ENCODE results near the gene CMPK2.

The CMPK2 gene

DNA sequence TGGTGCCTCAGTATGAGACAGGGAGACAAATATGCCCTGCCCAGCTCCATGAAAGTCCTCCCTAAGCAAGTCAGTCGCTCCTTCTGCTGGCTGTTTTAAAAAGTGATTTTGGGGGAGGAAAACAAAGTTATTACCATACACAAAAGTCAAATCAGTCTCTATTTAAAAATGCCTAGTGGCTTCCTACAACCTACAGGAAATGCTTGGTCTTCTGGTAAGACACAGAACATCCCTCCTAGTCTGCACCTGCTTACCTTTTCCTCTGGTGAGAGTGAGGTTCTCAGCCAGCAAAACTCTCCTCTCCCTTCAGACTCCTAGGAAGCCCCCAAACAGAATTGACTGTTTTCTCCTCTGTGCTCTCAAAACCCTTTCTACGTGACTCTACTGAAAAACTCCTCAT is 13.5 kb downstream of the CMPK2 start:
- Histone ChIP-seq H2BK12ac (ENCODE audit: low read length in 2 of 2) (no peak overlapping the region), H2AK5ac (ENCODE audit: low read length, severe bottlenecking) (no peak overlapping the region), H3K36me3 (ENCODE audit: control insufficient read depth in 1 of 2, insufficient read depth in 2 of 2, low read depth in 1 of 2, low read length in 2 of 2) (peaks cover 0 to 35% of the 10 kb centered on the region in 2 experiments), H3K18ac (ENCODE audit: low read depth in 1 of 2, low read length in 2 of 2) (no peak overlapping the region), H2BK15ac (ENCODE audit: low read depth, poor library complexity, severe bottlenecking) (no peak overlapping the region), H2BK5ac (ENCODE audit: low read depth, low read length, poor library complexity, severe bottlenecking) (no peak overlapping the region), H3K9me3 (ENCODE audit: control insufficient read depth, low read length) (peaks cover 3% of the 10 kb centered on the region), H3K27me3 (ENCODE audit: control insufficient read depth in 1 of 2, insufficient read depth in 1 of 2, low read length in 2 of 2) (no peaks in the 10 kb centered on the region), H3K4me3 (ENCODE audit: insufficient read depth in 1 of 2, low read depth in 1 of 2, low read length in 2 of 2) (no peak overlapping the region), H3K27ac (ENCODE audit: low read length, poor library complexity, severe bottlenecking) (no peak overlapping the region), H3K4ac (ENCODE audit: low read depth in 1 of 2, low read length in 2 of 2) (no peak overlapping the region), H3K4me2 (ENCODE audit: low read length, poor library complexity, severe bottlenecking) (no peak overlapping the region), H4K8ac (ENCODE audit: low read length) (no peak overlapping the region), H4K91ac (ENCODE audit: low read length) (no peak overlapping the region), H3K23ac (ENCODE audit: low read length in 2 of 2) (no peak overlapping the region), H3K79me1 (replicated peaks; ENCODE audit: low read length, poor library complexity, severe bottlenecking) (no peaks in the 10 kb centered on the region), H3K9ac (ENCODE audit: low read length) (no peak overlapping the region), H2AFZ (ENCODE audit: low read depth, low read length) (no peak overlapping the region), H2BK120ac (ENCODE audit: low read depth, low read length) (no peak overlapping the region), H3K4me1 (ENCODE audit: control insufficient read depth, insufficient read depth, low read depth, low read length) (no peaks in the 10 kb centered on the region), H3K14ac (ENCODE audit: low read length in 2 of 2) (no peak overlapping the region)
- WGBS, result no CpG with 5 or more reads among the region's 2 CpGs
- DNase-seq, result no peak

DNA sequence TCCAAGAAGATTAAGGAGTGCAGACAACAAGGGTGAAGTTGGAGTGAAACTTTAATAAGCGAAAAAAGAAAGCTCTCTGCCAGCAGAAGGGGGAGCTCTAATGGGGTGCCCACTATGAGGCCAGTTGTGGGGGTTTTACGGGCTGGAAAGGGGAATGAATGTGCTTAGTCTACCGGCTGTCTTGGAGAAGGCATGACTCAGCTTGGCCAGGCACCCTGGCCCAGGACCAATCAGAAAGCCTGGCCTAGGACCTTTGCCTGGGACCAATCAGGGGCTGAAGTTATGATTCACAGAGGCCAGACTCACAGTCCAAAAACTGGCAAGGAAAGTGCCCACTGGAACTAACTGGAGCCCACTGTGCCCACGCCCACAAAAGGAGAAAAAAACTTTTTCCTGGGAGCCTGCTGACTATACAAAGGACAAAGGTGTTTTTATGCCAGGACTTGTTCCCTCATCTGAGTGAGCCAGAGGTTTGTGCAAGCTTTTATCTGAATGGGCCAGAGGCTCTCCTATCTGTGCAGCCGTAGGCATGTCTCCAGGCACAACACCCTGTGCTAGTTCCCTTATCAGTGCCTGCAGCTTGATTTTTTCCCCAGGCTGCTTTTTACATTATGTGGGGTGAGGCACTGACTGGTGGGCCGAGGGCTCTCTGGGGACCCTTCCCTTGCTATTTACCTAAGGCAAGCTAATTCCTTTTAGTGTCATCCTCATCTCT is 18.6 kb downstream of the CMPK2 start:
- H3K27ac ChIP-seq (ENCODE audit: low read length, poor library complexity, severe bottlenecking), result no peak overlapping the region
- H3K18ac ChIP-seq (ENCODE audit: low read depth in 1 of 2, low read length in 2 of 2), result no peak overlapping the region
- H3K9ac ChIP-seq (ENCODE audit: low read length), result no peak overlapping the region
- no peak overlapping the region for H2BK15ac ChIP-seq (ENCODE audit: low read depth, poor library complexity, severe bottlenecking)
- no peaks in the 10 kb centered on the region for H3K79me1 ChIP-seq (replicated peaks; ENCODE audit: low read length, poor library complexity, severe bottlenecking)
- H2BK5ac ChIP-seq (ENCODE audit: low read depth, low read length, poor library complexity, severe bottlenecking), result no peak overlapping the region
- no peak overlapping the region for H2AK5ac ChIP-seq (ENCODE audit: low read length, severe bottlenecking)
- no peaks in the 10 kb centered on the region for H3K4me1 ChIP-seq (ENCODE audit: control insufficient read depth, insufficient read depth, low read depth, low read length)
- H3K36me3 ChIP-seq (ENCODE audit: control insufficient read depth in 1 of 2, insufficient read depth in 2 of 2, low read depth in 1 of 2, low read length in 2 of 2), result peaks cover 0 to 29% of the 10 kb centered on the region in 2 experiments
- H4K8ac ChIP-seq (ENCODE audit: low read length), result no peak overlapping the region
- no peaks in the 10 kb centered on the region for H3K27me3 ChIP-seq (ENCODE audit: control insufficient read depth in 1 of 2, insufficient read depth in 1 of 2, low read length in 2 of 2)
- H2AFZ ChIP-seq (ENCODE audit: low read depth, low read length), result no peak overlapping the region
- no peak overlapping the region for H4K91ac ChIP-seq (ENCODE audit: low read length)
- no peak for DNase-seq
- WGBS, result 81% methylated on average over 4 of the region's 6 CpGs
- H2BK120ac ChIP-seq (ENCODE audit: low read depth, low read length), result no peak overlapping the region
- no peak overlapping the region for H3K4me3 ChIP-seq (ENCODE audit: insufficient read depth in 1 of 2, low read depth in 1 of 2, low read length in 2 of 2)
- no peak overlapping the region for H3K23ac ChIP-seq (ENCODE audit: low read length in 2 of 2)
- no peak overlapping the region for H3K4me2 ChIP-seq (ENCODE audit: low read length, poor library complexity, severe bottlenecking)
- no peak overlapping the region for H3K4ac ChIP-seq (ENCODE audit: low read depth in 1 of 2, low read length in 2 of 2)
- peaks cover 50% of the 10 kb centered on the region for H3K9me3 ChIP-seq (ENCODE audit: control insufficient read depth, low read length)
- H3K14ac ChIP-seq (ENCODE audit: low read length in 2 of 2), result no peak overlapping the region
- no peak overlapping the region for H2BK12ac ChIP-seq (ENCODE audit: low read length in 2 of 2)

DNA sequence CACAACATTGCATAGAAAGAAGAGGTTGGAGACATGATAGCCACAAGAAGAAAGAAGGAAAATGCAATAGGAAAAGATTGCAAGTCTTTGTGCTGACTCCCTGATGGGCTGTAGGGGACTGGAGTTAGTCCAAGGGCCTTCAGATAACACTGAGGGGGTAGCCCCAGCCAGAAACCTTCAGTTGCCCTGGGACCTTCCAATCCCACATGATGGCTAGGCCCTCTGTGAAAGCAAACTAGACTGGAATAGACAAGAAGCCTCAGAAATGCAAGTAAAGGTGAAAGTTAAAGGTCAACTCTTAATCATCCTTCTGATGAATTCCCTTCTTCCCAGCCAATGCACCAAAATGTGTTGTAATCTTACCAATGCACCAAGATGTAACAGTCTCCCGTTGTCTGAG is 19.2 kb downstream of the CMPK2 start:
- no peak overlapping the region for H2BK12ac ChIP-seq (ENCODE audit: low read length in 2 of 2)
- no peak overlapping the region for H2BK15ac ChIP-seq (ENCODE audit: low read depth, poor library complexity, severe bottlenecking)
- H3K23ac ChIP-seq (ENCODE audit: low read length in 2 of 2), result no peak overlapping the region
- H2AK5ac ChIP-seq (ENCODE audit: low read length, severe bottlenecking), result no peak overlapping the region
- H2BK120ac ChIP-seq (ENCODE audit: low read depth, low read length), result no peak overlapping the region
- no peak overlapping the region for H4K91ac ChIP-seq (ENCODE audit: low read length)
- no peak overlapping the region for H2AFZ ChIP-seq (ENCODE audit: low read depth, low read length)
- H3K9ac ChIP-seq (ENCODE audit: low read length), result no peak overlapping the region
- H3K14ac ChIP-seq (ENCODE audit: low read length in 2 of 2), result no peak overlapping the region
- H3K27ac ChIP-seq (ENCODE audit: low read length, poor library complexity, severe bottlenecking), result no peak overlapping the region
- peaks cover 0 to 29% of the 10 kb centered on the region in 2 experiments for H3K36me3 ChIP-seq (ENCODE audit: control insufficient read depth in 1 of 2, insufficient read depth in 2 of 2, low read depth in 1 of 2, low read length in 2 of 2)
- no peak overlapping the region for H3K18ac ChIP-seq (ENCODE audit: low read depth in 1 of 2, low read length in 2 of 2)
- WGBS, result 82% methylated on average over 1 of the region's 1 CpG
- H3K4ac ChIP-seq (ENCODE audit: low read depth in 1 of 2, low read length in 2 of 2), result no peak overlapping the region
- no peak for DNase-seq
- no peak overlapping the region for H3K4me3 ChIP-seq (ENCODE audit: insufficient read depth in 1 of 2, low read depth in 1 of 2, low read length in 2 of 2)
- H3K4me2 ChIP-seq (ENCODE audit: low read length, poor library complexity, severe bottlenecking), result no peak overlapping the region
- H3K9me3 ChIP-seq (ENCODE audit: control insufficient read depth, low read length), result peaks cover 54% of the 10 kb centered on the region
- no peaks in the 10 kb centered on the region for H3K79me1 ChIP-seq (replicated peaks; ENCODE audit: low read length, poor library complexity, severe bottlenecking)
- no peak overlapping the region for H2BK5ac ChIP-seq (ENCODE audit: low read depth, low read length, poor library complexity, severe bottlenecking)
- no peaks in the 10 kb centered on the region for H3K27me3 ChIP-seq (ENCODE audit: control insufficient read depth in 1 of 2, insufficient read depth in 1 of 2, low read length in 2 of 2)
- no peak overlapping the region for H4K8ac ChIP-seq (ENCODE audit: low read length)
- no peaks in the 10 kb centered on the region for H3K4me1 ChIP-seq (ENCODE audit: control insufficient read depth, insufficient read depth, low read depth, low read length)

DNA sequence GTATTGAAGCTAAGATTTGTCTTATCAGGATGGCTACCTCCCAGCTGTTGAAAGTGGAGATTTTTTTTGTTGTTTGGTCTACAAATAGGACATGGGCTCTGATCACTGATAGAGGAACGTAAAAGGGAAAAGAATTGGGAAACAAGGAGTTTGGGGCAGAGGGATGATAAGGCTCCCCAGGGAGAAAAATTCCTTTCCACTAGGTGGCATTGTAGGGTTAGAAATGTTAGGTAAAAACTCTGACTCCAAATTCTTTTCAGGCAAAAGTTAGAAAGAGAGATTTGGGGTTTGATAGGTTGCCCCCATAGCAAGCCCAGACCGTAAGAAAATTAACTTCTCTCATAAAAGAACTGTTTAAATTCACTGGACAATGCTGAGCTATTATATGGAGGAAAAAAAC is 19.8 kb downstream of the CMPK2 start:
- no peak for DNase-seq
- no peak overlapping the region for H2BK5ac ChIP-seq (ENCODE audit: low read depth, low read length, poor library complexity, severe bottlenecking)
- no peak overlapping the region for H2AK5ac ChIP-seq (ENCODE audit: low read length, severe bottlenecking)
- no peaks in the 10 kb centered on the region for H3K79me1 ChIP-seq (replicated peaks; ENCODE audit: low read length, poor library complexity, severe bottlenecking)
- peaks cover 55% of the 10 kb centered on the region for H3K9me3 ChIP-seq (ENCODE audit: control insufficient read depth, low read length)
- no peak overlapping the region for H3K27ac ChIP-seq (ENCODE audit: low read length, poor library complexity, severe bottlenecking)
- H3K23ac ChIP-seq (ENCODE audit: low read length in 2 of 2), result no peak overlapping the region
- no peak overlapping the region for H3K4me2 ChIP-seq (ENCODE audit: low read length, poor library complexity, severe bottlenecking)
- no peak overlapping the region for H4K91ac ChIP-seq (ENCODE audit: low read length)
- peak overlapping the region in 1 of 2 experiments; percentile 28 for H3K4me3 ChIP-seq (ENCODE audit: insufficient read depth in 1 of 2, low read depth in 1 of 2, low read length in 2 of 2)
- no peak overlapping the region for H2BK120ac ChIP-seq (ENCODE audit: low read depth, low read length)
- H2AFZ ChIP-seq (ENCODE audit: low read depth, low read length), result no peak overlapping the region
- no peak overlapping the region for H3K18ac ChIP-seq (ENCODE audit: low read depth in 1 of 2, low read length in 2 of 2)
- no peak overlapping the region for H3K14ac ChIP-seq (ENCODE audit: low read length in 2 of 2)
- H3K27me3 ChIP-seq (ENCODE audit: control insufficient read depth in 1 of 2, insufficient read depth in 1 of 2, low read length in 2 of 2), result no peaks in the 10 kb centered on the region
- no peak overlapping the region for H2BK12ac ChIP-seq (ENCODE audit: low read length in 2 of 2)
- no peak overlapping the region for H3K4ac ChIP-seq (ENCODE audit: low read depth in 1 of 2, low read length in 2 of 2)
- H3K36me3 ChIP-seq (ENCODE audit: control insufficient read depth in 1 of 2, insufficient read depth in 2 of 2, low read depth in 1 of 2, low read length in 2 of 2), result peaks cover 0 to 22% of the 10 kb centered on the region in 2 experiments
- H3K9ac ChIP-seq (ENCODE audit: low read length), result no peak overlapping the region
- no peak overlapping the region for H4K8ac ChIP-seq (ENCODE audit: low read length)
- WGBS, result 79% methylated on average over 1 of the region's 2 CpGs
- H3K4me1 ChIP-seq (ENCODE audit: control insufficient read depth, insufficient read depth, low read depth, low read length), result no peaks in the 10 kb centered on the region
- H2BK15ac ChIP-seq (ENCODE audit: low read depth, poor library complexity, severe bottlenecking), result no peak overlapping the region

Measured in mesenchymal stem cell (in vitro differentiated cells and primary cell).